HG03571 (cell line): ENCODE measurements around the gene AREG.
A peak's percentile ranks its signal among the peaks of the same experiment; 100 is the strongest.

Experiments
- ATAC-seq: cut with Tn5 transposase; IDR thresholded peaks from one replicate; pipeline ENCODE4 v1.9.1; 2021; ENCODE audit not compliant: unreplicated experiment

AREG gene

DNA sequence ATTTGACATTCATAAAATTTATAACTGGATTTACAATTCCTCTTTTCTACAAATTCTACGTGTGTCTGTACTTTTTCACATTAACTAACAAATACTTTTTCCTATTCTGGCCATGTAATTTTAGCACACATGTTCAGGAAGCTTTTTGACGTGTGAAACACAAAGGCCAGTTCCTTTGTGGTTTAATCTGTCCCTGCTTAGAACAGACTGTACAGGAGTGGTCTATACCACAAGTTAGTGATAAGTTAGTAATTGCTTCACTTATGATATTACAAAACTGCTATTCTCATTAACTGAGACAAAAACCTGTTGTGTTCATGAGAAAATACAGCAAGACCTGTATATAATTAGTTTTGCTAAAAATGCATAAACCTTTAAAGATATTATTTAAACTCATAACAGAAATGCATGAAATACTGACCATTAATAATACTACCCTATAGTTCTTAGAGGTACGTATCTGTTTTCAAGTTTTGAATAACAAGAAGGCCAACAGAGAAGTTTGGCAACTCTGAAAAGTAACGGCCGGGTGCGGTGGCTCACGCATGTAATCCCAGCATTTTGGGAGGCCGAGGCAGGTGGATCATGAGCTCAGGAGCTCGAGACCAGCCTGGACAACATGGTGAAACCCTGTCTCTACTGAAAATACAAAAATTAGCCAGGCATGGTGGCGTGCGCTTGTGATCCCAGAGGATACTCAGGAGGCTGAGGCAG, 13.7 kb upstream of the AREG start:
- peak; percentile 96 for ATAC-seq

DNA sequence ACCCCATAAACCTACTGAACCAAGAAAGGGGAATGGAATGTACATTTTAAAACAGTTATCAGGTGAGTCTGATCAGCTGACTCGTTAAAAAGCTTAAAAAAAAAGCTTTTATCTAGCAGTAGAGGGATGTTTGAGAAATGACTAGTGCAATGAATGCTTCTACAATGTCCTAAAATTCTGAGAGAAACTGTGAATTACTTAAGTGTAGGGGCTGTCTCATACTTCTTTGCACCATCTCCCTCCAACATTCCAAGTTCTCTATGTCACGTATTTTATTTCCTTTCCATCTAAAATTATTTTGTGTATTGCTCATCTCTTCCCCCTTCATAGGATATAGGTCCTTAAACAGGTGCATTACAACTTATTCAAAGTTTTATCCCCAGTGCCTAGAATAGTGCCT, 11.9 kb upstream of the AREG start:
- ATAC-seq, result no peak

DNA sequence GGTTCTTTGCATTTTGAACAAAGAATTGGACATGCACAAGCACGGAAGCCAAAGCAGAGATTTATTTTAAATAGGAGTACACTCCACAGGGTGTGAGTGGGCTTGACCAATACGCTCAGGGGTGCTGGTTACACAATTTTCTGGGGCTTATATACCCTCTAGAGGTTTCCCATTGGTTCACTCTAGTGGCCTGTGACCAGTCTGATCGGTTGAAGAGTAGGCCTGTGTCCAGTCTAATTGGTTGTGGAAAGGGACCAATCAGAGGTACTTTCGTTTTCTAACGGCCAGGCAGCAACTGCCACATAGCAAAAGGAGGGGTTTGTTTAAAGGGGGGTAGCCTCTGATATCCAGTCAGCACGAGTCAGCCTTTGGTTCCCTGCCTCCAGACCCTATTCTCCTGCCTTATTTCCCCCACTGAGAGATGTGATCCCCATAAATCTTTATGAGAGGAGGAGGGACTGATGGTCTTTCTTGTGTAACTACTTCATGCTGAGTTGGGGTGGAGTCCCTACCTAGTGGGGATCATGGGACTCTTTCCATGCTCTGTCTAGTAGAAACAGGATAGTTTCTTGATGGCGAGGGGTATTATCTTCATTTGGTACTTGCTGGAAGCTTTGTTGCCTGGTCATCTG, 11.3 kb upstream of the AREG start:
- no peak for ATAC-seq

DNA sequence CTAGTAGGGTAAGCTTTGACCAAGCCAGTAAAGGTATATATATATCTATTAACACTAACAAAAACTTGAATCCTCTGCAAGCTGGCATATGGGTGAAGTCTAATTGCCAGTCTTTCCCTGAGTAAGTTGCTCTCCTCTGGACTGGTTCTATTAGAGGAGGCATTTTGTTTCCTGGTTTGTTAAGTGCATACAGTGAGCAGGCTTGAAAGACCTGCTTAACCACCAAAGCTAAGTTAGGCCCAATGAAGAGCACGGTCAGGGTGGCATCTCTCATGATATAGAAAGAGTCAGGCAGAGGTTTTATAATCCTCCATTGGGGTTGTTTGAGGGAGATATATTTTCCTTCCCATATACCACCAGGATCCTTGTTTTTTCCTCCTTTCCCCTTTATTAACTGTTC, 9.6 kb upstream of the AREG start:
- ATAC-seq, result no peak

DNA sequence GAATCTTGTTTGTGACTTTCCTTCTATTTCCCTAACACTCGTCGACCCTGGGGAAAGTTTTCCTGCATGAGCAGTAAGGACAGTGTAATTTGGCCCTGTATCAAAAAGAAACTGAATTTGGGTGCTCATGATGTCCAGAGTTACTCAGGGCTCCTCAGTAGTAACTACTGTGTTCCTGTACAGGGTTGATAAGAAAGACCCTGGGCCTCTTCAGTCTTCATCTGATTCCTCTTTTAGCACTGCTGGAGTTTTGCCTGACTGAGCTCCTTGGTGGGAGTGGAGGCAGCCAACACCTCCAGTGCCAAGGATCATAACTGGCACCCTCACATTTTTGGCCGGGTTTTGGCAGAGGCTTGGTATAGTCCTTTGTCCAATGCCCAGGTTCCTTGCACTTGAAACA, 7.1 kb upstream of the AREG start:
- no peak for ATAC-seq

DNA sequence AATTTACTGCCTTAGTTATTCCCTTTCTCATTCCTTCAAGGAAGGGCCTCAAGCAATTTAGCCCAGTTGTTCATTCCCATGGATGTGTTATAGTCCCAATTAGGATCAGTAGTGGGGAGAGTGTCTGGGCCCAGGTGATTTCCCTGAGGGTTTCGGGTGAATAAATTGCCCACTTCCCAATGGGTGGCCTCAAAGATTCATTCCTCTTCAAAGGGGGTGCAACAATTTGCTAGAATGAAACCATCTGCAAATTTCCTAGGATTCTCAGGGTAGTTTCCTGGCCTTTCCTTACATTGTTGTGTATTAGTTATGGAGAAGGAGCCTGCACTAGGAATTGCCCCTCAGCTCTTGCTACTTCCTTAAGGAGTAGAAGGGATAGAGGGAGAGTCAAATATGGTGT, 6.3 kb upstream of the AREG start:
- ATAC-seq, result no peak

- ATAC-seq, result no peak
These were observed 5.0 kb upstream of the AREG start for GRCh38 chr4:74439952-74440351.

- no peak for ATAC-seq
These were observed 4.6 kb upstream of the AREG start for GRCh38 chr4:74440356-74440755.

DNA sequence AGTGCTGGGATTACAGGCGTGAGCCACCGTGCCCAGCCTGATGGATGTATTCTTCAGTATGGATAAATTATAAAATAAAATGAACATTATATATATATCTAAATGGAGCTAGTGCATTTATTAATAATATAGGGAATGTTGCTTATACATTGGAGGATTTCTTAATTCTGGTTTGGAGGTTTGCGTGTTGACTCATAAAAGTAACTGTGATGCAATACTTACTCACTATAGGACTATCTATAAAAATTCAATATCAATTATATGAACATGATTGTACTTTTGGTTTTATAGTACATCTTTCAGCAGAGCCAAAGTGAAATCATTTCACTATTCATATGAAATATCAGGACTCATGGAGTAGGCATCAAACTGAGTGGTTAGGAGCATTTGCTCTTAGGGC, 3.2 kb upstream of the AREG start:
- ATAC-seq, result no peak

DNA sequence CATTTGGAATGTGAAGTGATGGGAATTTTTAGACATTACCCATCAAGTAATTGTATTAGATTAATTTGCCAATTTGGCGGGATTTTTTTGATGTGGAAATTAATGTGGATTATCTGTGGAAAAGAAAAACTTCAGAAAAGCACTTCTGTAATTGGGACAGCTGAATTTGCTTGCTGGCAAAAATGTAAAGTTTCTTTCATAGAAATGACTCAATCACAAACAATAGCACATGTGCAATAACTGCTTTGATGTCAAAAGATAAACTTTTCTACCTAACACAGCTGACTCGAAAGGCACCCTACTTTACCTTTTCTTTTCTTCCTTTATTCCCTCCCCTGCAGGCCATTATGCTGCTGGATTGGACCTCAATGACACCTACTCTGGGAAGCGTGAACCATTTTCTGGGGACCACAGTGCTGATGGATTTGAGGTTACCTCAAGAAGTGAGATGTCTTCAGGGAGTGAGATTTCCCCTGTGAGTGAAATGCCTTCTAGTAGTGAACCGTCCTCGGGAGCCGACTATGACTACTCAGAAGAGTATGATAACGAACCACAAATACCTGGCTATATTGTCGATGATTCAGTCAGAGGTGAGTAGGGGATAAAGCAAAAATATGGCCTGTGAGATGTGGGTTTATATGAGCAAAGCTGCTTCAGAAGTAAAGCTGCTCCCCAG, 1.4 kb downstream of the AREG start:
- no peak for ATAC-seq

DNA sequence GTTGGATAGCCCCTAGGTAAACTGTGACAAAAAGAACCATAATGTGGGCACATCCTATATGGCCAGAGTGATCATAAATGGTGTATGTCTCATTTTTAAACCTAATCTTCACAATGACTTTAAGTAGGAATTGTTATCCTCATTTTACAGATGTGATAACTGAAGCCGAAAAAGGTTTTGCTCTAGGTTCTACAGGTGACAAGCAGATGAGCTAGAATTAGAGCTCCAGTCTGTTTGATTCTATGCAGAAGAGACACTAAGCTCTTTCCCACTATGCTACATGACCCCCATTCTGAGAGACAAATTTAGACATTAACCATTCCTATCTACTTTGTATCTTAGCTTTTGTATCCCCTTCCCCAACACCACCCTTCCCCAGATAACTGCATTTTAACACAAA, 2.0 kb downstream of the AREG start:
- no peak for ATAC-seq

GRCh38 chr4:74447636-74448233, 2.8 kb downstream of the AREG start:
- no peak for ATAC-seq

DNA sequence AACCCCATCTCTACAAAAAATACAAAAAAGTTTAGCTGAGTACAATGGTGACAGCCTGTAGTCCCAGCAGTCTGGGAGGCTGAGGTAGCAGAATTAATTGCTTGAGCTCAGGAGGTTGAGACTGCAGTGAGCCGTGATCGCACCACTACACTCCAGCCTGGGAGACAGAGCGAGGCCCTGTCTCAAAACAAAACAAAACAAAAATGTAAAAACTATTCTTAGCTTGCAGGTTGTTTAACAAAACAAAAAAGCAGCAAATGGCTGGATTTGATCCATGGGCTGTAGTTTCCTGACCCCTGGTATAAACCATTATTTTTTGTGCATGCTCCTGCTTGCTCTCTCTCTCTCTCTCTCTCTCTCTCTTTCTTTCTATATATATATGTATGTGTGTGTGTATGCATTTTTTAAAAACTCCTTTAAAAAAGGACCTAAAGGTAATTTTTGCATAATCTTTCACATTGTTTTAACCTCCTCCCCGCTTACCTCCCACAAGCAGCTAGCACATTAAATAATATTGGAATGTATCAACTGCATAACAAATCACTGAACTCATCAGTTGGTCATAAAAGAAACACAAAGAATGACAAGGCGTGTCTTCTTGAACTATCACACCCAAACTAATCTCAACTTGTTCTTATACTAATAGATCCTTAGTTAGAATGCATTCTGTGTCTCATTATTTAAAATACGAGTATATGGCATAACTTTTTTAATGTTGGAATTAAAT, 4.8 kb downstream of the AREG start:
- no peak for ATAC-seq

- no peak for ATAC-seq
These were observed 5.4 kb downstream of the AREG start for GRCh38 chr4:74450298-74450683.

DNA sequence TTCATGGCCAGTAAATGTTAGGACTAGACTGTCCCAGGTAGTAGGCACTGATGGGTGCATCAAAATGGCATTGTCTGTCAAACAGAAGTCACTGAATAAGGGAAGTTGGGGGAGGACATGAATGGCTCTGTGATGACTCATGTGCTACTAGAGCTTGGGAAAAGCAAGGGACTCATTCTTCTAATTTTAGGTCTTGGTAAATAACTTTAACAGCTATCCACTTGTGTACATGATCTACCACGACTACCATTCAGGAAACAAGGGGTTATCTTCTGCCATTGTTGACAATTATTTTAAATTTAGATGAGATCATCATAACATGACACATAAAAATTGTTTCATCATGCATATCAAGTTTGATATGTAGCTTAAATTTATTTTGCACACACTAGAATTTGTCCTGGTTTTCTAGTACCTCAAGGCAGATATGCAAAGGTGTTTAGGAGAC, 6.3 kb downstream of the AREG start:
- no peak for ATAC-seq

GRCh38 chr4:74453037-74453635, 8.2 kb downstream of the AREG start:
- ATAC-seq, result no peak

DNA sequence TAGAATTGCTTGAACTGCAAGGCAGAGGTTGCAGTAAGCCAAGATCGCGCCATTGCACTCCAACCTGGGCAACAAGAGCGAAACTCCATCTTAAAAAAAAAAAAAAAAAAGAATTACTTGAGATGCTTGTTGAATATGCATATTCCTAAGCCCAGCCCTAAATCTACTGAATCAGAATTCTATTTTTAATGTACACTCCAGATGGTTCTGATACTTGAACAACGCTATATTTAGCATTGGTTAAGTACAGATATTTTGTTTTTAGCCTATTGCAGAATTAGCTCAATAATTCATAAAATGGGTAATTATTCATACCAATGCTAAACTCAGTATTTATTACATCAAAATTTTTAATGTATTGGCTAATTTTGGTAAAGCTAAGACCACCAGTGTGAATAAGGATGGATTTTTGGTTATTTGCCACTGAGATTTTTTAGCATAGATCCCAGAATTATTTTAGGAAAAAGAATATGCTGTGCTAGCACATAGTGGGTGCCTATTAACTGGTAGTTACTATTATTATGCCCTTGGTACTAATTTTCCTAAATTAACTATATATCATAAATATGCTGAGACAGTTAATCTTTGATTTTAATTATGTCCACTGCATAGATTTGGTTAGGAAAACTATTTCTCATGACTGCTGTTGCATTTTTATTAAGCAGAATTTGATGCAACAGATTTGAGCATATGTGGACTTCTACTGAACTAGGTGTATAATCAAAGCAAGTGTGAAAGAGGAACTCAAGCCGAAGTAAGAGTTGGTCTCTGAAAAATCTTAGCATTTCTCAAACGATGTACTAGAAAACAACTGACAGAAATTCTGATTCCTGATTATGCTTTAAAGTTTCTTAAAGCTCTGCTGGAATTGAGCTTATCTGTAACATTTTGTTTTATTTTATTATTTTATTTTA, 9.2 kb downstream of the AREG start:
- ATAC-seq, result no peak

GRCh38 chr4:74455361-74456055, 10.6 kb downstream of the AREG start:
- ATAC-seq, result no peak

DNA sequence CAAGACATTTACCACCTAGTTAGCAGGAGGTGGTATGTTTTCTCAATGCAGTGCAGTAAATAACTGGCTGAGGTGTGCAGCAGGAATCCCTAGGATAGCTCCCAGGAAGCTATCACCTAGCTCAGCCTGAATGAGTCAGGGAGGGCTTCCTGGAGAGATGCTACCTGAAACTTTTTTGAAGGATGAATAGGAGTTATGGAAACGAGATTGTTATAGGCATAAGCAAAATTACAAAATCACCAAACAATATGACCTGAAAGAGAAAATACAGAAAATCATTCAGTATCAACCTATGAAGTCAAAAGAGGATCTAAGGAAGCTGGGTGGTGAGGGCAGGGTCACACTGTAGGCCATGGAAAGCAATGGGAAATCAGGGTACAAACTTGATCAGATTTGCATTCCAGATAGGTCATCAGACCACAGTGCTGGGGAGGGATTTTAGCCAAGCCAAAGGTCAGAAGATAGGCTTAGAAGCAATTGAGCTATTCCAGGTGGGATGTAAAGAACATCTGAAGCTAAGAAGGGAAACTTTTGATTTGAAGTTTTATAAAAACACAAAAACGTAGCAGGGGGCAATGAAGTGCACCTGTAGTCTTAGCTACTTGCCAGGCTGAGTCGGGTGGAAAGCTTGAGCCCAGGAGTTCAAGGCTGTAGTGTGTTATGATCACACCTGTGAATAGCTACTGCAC, 11.3 kb downstream of the AREG start:
- ATAC-seq, result no peak
